ENCODE data around the gene SLC12A9.
A peak's percentile ranks its signal among the peaks of the same experiment; 100 is the strongest.

Gene SLC12A9

DNA sequence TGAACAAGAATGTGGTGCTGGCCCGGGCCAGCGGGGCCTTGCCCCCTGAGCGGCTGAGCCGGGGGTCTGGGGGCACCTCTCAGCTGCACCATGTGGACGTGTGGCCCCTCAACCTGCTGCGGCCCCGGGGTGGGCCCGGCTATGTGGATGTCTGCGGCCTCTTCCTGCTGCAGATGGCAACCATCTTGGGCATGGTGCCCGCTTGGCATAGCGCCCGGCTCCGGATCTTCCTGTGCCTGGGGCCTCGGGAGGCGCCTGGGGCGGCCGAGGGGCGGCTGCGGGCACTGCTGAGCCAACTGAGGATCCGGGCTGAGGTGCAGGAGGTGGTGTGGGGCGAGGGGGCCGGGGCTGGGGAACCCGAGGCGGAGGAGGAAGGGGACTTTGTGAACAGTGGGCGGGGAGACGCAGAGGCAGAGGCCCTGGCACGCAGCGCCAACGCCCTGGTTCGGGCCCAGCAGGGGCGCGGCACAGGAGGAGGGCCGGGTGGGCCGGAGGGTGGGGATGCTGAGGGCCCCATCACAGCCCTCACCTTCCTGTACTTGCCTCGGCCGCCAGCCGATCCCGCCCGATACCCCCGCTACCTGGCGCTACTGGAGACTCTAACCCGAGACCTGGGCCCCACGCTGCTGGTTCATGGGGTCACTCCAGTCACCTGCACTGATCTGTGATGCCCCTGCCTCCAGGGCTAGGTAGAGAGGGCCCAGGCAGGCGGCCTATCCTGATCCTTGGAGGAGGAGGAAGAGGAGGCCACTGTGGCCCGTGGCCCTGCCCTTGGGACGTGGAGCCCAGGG is 13.6 kb downstream of the SLC12A9 start:
- peaks cover 12% of the 10 kb centered on the region for H3K36me3 ChIP-seq (ENCODE audit: insufficient read depth, low read length)
- H3K4me3 ChIP-seq (ENCODE audit: low read depth in 1 of 2, low read length in 2 of 2) = peak overlapping the region in 1 of 2 donors; percentile 81
- H3K9me3 ChIP-seq (ENCODE audit: low read length) = no peaks in the 10 kb centered on the region
- peak overlapping the region; percentile 87 for H3K9ac ChIP-seq (ENCODE audit: low read length)
- peaks cover 25% of the 10 kb centered on the region for H3K4me1 ChIP-seq (ENCODE audit: insufficient read depth, low read length)
- H3K27ac ChIP-seq (ENCODE audit: low read depth, low read length) = peak overlapping the region; percentile 99
- H3K27me3 ChIP-seq (ENCODE audit: control insufficient read depth in 1 of 2, insufficient read depth in 2 of 2, low read length in 2 of 2) = no peaks in the 10 kb centered on the region

DNA sequence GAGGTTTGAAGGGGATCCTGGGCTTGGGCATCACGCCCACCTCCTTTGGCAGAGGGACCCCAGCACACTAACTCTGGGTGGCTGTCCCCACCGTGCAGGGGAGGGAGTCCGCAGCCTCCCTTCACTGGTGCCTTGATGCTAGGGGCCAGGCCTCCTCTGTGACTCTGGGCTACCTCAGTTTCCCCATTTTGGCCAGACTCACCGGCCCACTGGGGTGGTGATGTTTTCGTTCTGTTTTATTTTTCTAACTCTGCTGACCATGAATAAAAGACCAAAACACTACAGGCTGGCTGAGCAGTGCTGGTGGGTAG is 14.2 kb downstream of the SLC12A9 start:
- H3K27ac ChIP-seq (ENCODE audit: low read depth, low read length) = peak overlapping the region; percentile 99
- H3K9me3 ChIP-seq (ENCODE audit: low read length) = no peaks in the 10 kb centered on the region
- H3K27me3 ChIP-seq (ENCODE audit: control insufficient read depth in 1 of 2, insufficient read depth in 2 of 2, low read length in 2 of 2) = no peaks in the 10 kb centered on the region
- peaks cover 17% of the 10 kb centered on the region for H3K36me3 ChIP-seq (ENCODE audit: insufficient read depth, low read length)
- peak overlapping the region; percentile 87 for H3K9ac ChIP-seq (ENCODE audit: low read length)
- H3K4me3 ChIP-seq (ENCODE audit: low read depth in 1 of 2, low read length in 2 of 2) = peak overlapping the region; percentile 81 to 90
- H3K4me1 ChIP-seq (ENCODE audit: insufficient read depth, low read length) = peaks cover 25% of the 10 kb centered on the region

DNA sequence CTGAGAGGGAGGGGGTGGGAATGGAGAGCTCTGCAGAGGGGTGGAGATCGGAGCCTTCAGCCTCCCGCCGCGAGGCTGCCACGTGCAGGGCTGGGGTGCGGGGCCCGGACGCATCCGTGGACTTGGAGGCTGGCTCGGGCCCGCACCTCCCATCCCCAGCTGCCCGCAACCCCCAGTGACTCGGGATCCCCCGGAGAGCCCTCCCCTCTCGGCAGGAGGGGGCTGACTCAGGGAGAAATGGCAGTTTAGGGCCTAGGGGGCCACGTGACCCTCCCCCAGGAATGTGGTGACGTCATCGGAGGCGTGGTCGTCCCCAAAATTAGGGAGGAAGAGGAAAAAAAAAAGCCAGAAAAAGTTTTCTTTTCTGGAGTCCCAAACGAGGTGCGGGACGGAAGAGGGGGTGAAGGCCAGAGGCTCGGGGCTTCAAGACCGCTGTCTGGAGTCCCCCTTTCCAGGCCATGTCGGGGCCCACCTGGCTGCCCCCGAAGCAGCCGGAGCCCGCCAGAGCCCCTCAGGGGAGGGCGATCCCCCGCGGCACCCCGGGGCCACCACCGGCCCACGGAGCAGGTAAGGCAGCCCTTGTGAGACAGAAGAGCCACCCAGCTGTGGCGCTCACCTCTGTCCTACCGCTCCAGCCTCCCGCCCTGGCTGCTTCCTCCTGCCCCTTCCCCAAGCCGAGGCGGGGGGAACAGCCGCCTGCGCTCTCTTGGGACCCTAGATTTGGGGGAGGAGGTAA is 14.7 kb downstream of the SLC12A9 start, which contains the start of gene TRIP6:
Gene TRIP6, plus strand, starts transcription at position 348 of the 736 bp plus-strand sequence. Its CDS starts 111 bp downstream, at position 459.
- Histone ChIP-seq H3K4me1 (ENCODE audit: insufficient read depth, low read length) (peaks cover 25% of the 10 kb centered on the region), H3K9ac (ENCODE audit: low read length) (peak within 1 kb of the TSS; percentile 91), H3K9me3 (ENCODE audit: low read length) (no peaks in the 10 kb centered on the region), H3K4me3 (ENCODE audit: low read depth in 1 of 2, low read length in 2 of 2) (peak within 1 kb of the TSS; percentile 81 to 90), H3K27ac (ENCODE audit: low read depth, low read length) (peak within 1 kb of the TSS; percentile 99), H3K27me3 (ENCODE audit: control insufficient read depth in 1 of 2, insufficient read depth in 2 of 2, low read length in 2 of 2) (no peaks in the 10 kb centered on the region), H3K36me3 (ENCODE audit: insufficient read depth, low read length) (peaks cover 19% of the 10 kb centered on the region)

DNA sequence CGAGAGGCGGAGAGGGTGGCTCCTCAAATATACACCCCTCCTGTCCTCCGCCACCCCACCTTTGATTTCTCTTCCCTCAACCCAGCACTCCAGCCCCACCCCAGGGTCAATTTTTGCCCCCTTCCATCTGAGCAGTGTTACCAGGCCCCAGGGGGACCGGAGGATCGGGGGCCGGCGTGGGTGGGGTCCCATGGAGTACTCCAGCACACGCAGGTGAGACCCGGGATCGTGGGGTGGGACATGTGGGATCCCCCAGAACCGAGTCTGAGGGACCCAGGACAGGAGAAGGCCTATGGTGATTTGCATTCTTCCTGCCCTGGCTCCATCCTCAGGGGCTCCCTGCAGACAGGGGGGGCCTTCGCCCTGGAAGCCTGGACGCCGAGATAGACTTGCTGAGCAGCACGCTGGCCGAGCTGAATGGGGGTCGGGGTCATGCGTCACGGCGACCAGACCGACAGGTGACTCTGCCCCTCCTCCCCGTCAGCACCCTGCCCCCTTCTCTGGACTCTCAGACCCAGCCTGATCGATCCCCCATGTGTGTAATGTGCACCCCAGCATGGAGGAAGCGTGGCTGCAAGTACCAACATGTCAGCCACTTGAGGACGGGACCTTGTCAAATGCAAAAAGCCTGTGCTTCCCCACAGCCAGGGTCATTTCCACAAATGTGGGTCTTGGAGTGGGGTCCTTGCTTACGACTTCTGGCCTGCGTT is 15.4 kb downstream of the SLC12A9 start:
- H3K4me3 ChIP-seq (ENCODE audit: low read depth in 1 of 2, low read length in 2 of 2) = peak overlapping the region; percentile 81 to 90
- H3K27me3 ChIP-seq (ENCODE audit: control insufficient read depth in 1 of 2, insufficient read depth in 2 of 2, low read length in 2 of 2) = no peaks in the 10 kb centered on the region
- H3K36me3 ChIP-seq (ENCODE audit: insufficient read depth, low read length) = peaks cover 27% of the 10 kb centered on the region
- H3K27ac ChIP-seq (ENCODE audit: low read depth, low read length) = peak overlapping the region; percentile 99
- H3K9ac ChIP-seq (ENCODE audit: low read length) = peak overlapping the region; percentile 91
- H3K9me3 ChIP-seq (ENCODE audit: low read length) = no peaks in the 10 kb centered on the region
- H3K4me1 ChIP-seq (ENCODE audit: insufficient read depth, low read length) = peaks cover 25% of the 10 kb centered on the region

DNA sequence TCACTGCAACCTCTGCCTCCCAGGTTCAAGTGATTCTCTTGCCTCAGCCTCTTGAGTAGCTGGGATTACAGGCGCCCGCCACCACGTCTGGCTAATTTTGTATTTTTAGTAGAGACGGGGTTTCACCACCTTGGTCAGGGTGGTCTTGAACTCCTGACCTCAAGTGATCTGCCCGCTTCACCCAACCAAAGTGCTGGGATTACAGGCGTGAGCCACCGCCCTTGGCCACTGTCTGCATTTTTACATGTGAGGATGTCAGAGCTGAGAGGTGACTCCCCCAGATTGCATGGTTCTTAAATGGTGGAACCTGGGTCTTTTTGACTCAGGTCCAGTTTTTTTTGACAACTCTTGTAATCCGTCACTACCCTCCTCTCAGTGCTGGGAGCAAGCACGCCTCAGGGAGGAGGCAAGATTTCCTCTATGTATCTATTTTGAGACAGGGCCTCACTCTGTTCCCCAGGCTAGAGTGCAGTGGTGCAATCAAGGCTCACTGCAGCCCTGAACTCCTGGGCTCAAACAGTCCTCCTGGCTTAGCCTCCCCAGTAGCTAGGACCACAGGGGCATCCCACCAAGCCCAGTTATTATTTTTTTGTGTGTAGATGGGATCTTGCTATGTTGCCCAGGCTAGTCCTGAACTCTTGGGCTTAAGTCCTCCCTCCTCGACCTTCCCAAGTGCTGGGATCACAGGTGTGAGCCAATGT is 21.2 kb downstream of the SLC12A9 start:
- Histone ChIP-seq H3K27me3 (ENCODE audit: control insufficient read depth in 1 of 2, insufficient read depth in 2 of 2, low read length in 2 of 2) (no peaks in the 10 kb centered on the region), H3K9me3 (ENCODE audit: low read length) (no peaks in the 10 kb centered on the region), H3K4me1 (ENCODE audit: insufficient read depth, low read length) (peaks cover 31% of the 10 kb centered on the region), H3K9ac (ENCODE audit: low read length) (peak overlapping the region; percentile 56), H3K27ac (ENCODE audit: low read depth, low read length) (peak overlapping the region; percentile 99), H3K36me3 (ENCODE audit: insufficient read depth, low read length) (peaks cover 47% of the 10 kb centered on the region), H3K4me3 (ENCODE audit: low read depth in 1 of 2, low read length in 2 of 2) (peak overlapping the region; percentile 79 to 100)

DNA sequence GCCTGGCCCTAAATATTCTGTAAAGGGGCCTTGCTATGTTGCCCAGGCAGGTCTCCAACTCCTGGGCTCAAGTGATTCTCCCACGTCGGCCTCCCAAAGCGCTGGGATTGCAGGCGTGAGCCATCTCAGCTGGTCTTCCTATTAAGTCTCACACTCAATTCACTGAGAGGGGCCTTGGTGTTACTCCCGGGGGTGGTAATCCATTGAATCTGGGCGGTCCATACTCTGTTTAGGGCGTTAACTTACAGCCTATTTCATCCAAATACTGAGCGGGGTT is 21.7 kb downstream of the SLC12A9 start:
- H3K27ac ChIP-seq (ENCODE audit: low read depth, low read length) = peak overlapping the region; percentile 99
- peaks cover 50% of the 10 kb centered on the region for H3K36me3 ChIP-seq (ENCODE audit: insufficient read depth, low read length)
- peak overlapping the region; percentile 79 to 100 for H3K4me3 ChIP-seq (ENCODE audit: low read depth in 1 of 2, low read length in 2 of 2)
- no peaks in the 10 kb centered on the region for H3K9me3 ChIP-seq (ENCODE audit: low read length)
- H3K27me3 ChIP-seq (ENCODE audit: control insufficient read depth in 1 of 2, insufficient read depth in 2 of 2, low read length in 2 of 2) = no peaks in the 10 kb centered on the region
- peaks cover 27% of the 10 kb centered on the region for H3K4me1 ChIP-seq (ENCODE audit: insufficient read depth, low read length)
- H3K9ac ChIP-seq (ENCODE audit: low read length) = peak overlapping the region; percentile 56

DNA sequence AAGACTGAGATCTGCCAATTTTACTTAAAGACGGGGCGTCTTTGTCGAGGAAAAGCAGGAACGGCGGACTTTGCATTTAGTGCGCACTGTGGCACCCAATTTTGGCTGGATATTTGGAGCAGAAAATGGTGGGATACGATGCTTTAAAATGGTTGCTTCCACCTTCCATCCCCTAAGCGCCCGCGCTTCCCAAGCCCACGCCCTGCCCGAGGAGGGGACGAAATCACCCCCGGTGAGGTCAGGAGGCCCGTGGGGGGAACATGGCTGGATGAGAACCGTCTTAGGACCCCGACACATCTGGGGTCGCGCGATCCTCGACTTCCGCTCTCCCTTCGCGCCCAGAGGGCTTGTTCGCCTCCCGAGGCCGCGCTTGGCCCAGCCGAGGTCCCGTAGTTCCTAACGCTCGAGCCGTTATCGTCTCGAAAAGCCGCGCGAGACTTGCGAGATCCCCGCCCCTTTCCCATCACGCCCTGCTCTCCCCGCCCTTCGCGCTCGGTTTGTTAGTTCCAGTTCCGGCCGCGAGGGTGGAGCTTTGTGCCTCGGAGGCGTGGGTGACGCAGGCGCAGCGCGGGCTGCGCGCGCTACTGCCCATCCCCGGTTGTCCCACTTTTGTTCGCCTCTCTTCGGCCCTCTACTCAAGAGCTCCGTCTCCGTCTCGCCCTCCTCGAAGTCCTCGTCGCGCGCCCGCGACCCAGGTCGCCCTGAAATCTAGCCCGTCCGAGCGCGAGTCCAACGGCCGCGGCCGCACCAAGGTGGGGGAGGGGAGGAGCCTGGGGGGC is 22.3 kb downstream of the SLC12A9 start, which contains the start of gene SRRT:
Gene SRRT, plus strand, starts transcription at position 527 of the 779 bp plus-strand sequence. CDS start 488 bp downstream, outside the sequence.
- Histone ChIP-seq H3K36me3 (ENCODE audit: insufficient read depth, low read length) (peaks cover 53% of the 10 kb centered on the region), H3K9ac (ENCODE audit: low read length) (peak within 1 kb of the TSS; percentile 90), H3K9me3 (ENCODE audit: low read length) (no peaks in the 10 kb centered on the region), H3K4me3 (ENCODE audit: low read depth in 1 of 2, low read length in 2 of 2) (peak within 1 kb of the TSS; percentile 79 to 100), H3K4me1 (ENCODE audit: insufficient read depth, low read length) (peaks cover 27% of the 10 kb centered on the region), H3K27ac (ENCODE audit: low read depth, low read length) (peak within 1 kb of the TSS; percentile 99), H3K27me3 (ENCODE audit: control insufficient read depth in 1 of 2, insufficient read depth in 2 of 2, low read length in 2 of 2) (no peaks in the 10 kb centered on the region)

DNA sequence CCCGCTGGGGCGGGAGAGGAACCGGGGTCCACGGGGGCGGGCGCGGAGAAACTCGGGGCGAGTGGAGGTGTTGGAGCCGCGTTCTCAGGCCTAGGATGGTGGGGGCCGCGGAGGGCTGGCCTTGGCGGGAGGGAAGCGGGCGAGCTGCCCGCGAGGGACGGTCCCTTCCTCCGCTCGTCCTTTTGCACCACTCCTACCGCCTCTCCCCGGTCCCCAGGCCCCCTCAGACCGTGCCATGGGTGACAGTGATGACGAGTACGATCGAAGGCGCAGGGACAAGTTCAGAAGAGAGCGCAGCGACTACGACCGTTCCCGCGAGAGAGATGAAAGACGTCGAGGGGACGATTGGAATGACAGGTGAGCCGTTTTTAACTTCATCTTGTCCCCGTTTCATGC is 22.8 kb downstream of the SLC12A9 start:
- H3K4me3 ChIP-seq (ENCODE audit: low read depth in 1 of 2, low read length in 2 of 2) = peak overlapping the region; percentile 79 to 100
- H3K27ac ChIP-seq (ENCODE audit: low read depth, low read length) = peak overlapping the region; percentile 99
- H3K9ac ChIP-seq (ENCODE audit: low read length) = peak overlapping the region; percentile 90
- H3K36me3 ChIP-seq (ENCODE audit: insufficient read depth, low read length) = peaks cover 52% of the 10 kb centered on the region
- peaks cover 27% of the 10 kb centered on the region for H3K4me1 ChIP-seq (ENCODE audit: insufficient read depth, low read length)
- no peaks in the 10 kb centered on the region for H3K9me3 ChIP-seq (ENCODE audit: low read length)
- no peaks in the 10 kb centered on the region for H3K27me3 ChIP-seq (ENCODE audit: control insufficient read depth in 1 of 2, insufficient read depth in 2 of 2, low read length in 2 of 2)

DNA sequence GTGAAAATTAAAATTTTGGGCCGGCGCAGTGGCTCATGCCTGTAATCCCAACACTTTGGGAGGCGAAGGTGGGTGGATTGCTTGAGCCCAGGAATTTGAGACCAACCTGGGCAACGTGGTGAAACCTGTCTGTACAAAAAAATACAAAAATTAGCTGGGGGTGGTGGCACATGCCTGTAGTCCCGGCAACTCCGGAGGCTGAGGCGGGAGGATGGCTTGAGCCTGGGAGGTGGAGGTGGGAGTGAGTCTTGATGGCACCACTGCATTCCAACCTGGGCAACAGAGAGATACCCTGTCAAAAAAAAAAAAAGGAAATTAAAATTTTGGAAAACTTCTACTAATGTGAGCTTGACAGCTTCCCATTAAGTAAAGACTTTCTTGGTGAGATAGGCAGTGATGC is 25.5 kb downstream of the SLC12A9 start:
- Histone ChIP-seq H3K27me3 (ENCODE audit: control insufficient read depth in 1 of 2, insufficient read depth in 2 of 2, low read length in 2 of 2) (no peaks in the 10 kb centered on the region), H3K4me3 (ENCODE audit: low read depth in 1 of 2, low read length in 2 of 2) (no peak overlapping the region), H3K9ac (ENCODE audit: low read length) (no peak overlapping the region), H3K4me1 (ENCODE audit: insufficient read depth, low read length) (peaks cover 27% of the 10 kb centered on the region), H3K27ac (ENCODE audit: low read depth, low read length) (no peak overlapping the region), H3K9me3 (ENCODE audit: low read length) (no peaks in the 10 kb centered on the region), H3K36me3 (ENCODE audit: insufficient read depth, low read length) (peaks cover 54% of the 10 kb centered on the region)

DNA sequence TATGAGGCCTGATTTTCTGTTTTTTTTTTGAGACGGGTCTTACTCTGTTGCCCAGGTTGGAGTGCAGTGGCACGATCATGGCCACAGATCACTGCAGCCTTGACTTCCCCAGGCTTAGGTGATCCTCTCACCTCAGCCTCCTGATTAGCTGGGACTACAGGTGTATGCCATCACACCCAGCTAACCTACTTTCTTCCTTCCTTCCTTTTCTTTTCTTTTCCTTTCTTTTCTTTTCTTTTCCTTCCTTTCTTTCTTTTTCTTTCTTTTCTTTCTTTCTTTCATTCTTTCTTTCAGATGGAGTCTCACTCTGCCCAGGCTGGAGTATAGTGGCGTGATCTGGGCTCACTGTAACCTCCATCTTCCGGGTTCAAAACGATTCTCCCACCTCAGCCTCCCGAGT is 26.2 kb downstream of the SLC12A9 start:
- Histone ChIP-seq H3K27me3 (ENCODE audit: control insufficient read depth in 1 of 2, insufficient read depth in 2 of 2, low read length in 2 of 2) (no peaks in the 10 kb centered on the region), H3K9me3 (ENCODE audit: low read length) (no peaks in the 10 kb centered on the region), H3K4me1 (ENCODE audit: insufficient read depth, low read length) (peaks cover 25% of the 10 kb centered on the region), H3K27ac (ENCODE audit: low read depth, low read length) (no peak overlapping the region), H3K36me3 (ENCODE audit: insufficient read depth, low read length) (peaks cover 54% of the 10 kb centered on the region), H3K9ac (ENCODE audit: low read length) (no peak overlapping the region), H3K4me3 (ENCODE audit: low read depth in 1 of 2, low read length in 2 of 2) (no peak overlapping the region)

Data from muscle layer of colon (tissue), 2 donors.